HCT116 (cell line): ENCODE results near the gene CCL27. TPM values are rescaled to one million over a fixed set of nuclear protein-coding genes. Genes with fewer than 3 reads are reported as not detected.

Experiments used
- ATAC-seq: fragments of 200-7000 bp; cut with Tn5 transposase; 2 replicates; pipeline ENCODE4 v1.9.1; 2020; ENCODE audit warnings: mild to moderate bottlenecking, moderate library complexity
- BruUV-seq: library from RNA; stranded (reverse); fragments of 400-500 nt; replicated peaks from 2 replicates; lab custom pipeline; 2021; lab: Mats Ljungman, UMichigan
- CTCF ChIA-PET: fragments of 300-600 bp; sonication (Branson Sonifier 250); formaldehyde crosslinking; loops from one replicate; lab custom pipeline; 2021; ENCODE audit warnings: antibody characterized with exemption; lab: Charles Lee
- POLR2A ChIA-PET: fragments of 300-600, 350-600 bp; sonication (Branson Sonifier 250); formaldehyde crosslinking; loops from one replicate; lab custom pipeline; 2021; ENCODE audit warnings: antibody characterized with exemption; lab: Charles Lee
- RAD21 ChIA-PET, 2 experiments: fragments of 300-600 bp; sonication (Branson Sonifier 250); formaldehyde crosslinking; loops; one replicate each; lab custom pipeline; 2023; ENCODE audit warnings: low total read pairs in 2 of 2; ENCODE audit not compliant: uncharacterized antibody in 2 of 2, unreplicated experiment in 2 of 2, low non-redundant PET in 1 of 2; lab: Charles Lee
- DNase-seq: peaks from one replicate; pipeline ENCODE4 v3.0.0-alpha.2; 2010; ENCODE audit warnings: low read depth, low spot score
- H2AFZ ChIP-seq: fragments of 200-600 bp; shearing (Covaris generic), sonication (generic); 2 replicates; pipeline ENCODE4 v1.6.1; 2017; ENCODE audit warnings: low read depth, mixed run types, mixed read lengths, antibody characterized with exemption, low read length; ENCODE audit not compliant: poor library complexity, severe bottlenecking
- H3K27ac ChIP-seq: 2 replicates; pipeline ENCODE4 v1.5.1; 2012; ENCODE audit warnings: low read depth, low read length
- H3K27me3 ChIP-seq: fragments of 200-600 bp; sonication (generic); 2 replicates; pipeline ENCODE4 v1.6.1; 2016; ENCODE audit warnings: mixed run types, low read length, mixed read lengths; ENCODE audit not compliant: insufficient read depth
- H3K36me3 ChIP-seq, 2 experiments: fragments of 200-500 bp in 1 of 2; fragments of 200-600 bp in 1 of 2; sonication (Bioruptor generic) in 1 of 2; sonication (generic) in 1 of 2; 2 replicates each; pipeline versions ENCODE4 v1.5.1 to v1.6.1; 2014 to 2016; ENCODE audit warnings: low read length in 2 of 2, inconsistent platforms in 1 of 2, mixed read lengths in 1 of 2, mixed run types in 1 of 2; ENCODE audit not compliant: insufficient read depth in 2 of 2, control insufficient read depth in 1 of 2
- H3K4me1 ChIP-seq, 2 experiments: fragments of 200-600 bp in 1 of 2; sonication (generic) in 1 of 2; 2 replicates each; pipeline versions ENCODE4 v1.5.1 to v1.6.1; 2012 to 2017; ENCODE audit warnings: low read length in 2 of 2, inconsistent platforms in 1 of 2, mild to moderate bottlenecking in 1 of 2, mixed read lengths in 1 of 2, mixed run types in 1 of 2, moderate library complexity in 1 of 2; ENCODE audit not compliant: insufficient read depth in 2 of 2, control insufficient read depth in 1 of 2
- H3K4me2 ChIP-seq: fragments of 200-600 bp; sonication (generic); 2 replicates; pipeline ENCODE4 v1.6.1; 2017; ENCODE audit warnings: mixed run types, low read length, mixed read lengths
- H3K4me3 ChIP-seq, 2 experiments: fragments of 200-600 bp in 1 of 2; sonication (generic) in 1 of 2; replicated peaks in 1 of 2; 2 replicates each; pipeline ENCODE4 v1.5.1; 2011 to 2016; ENCODE audit warnings: low read length in 2 of 2, control low read depth in 1 of 2, low read depth in 1 of 2, mild to moderate bottlenecking in 1 of 2, mixed read lengths in 1 of 2, mixed run types in 1 of 2
- H3K79me2 ChIP-seq: fragments of 200-600 bp; sonication (generic); 2 replicates; pipeline ENCODE4 v1.6.1; 2017; ENCODE audit warnings: mild to moderate bottlenecking, mixed run types, low read length, moderate library complexity, mixed read lengths; ENCODE audit not compliant: insufficient read depth
- H3K9ac ChIP-seq: fragments of 200-600 bp; sonication (generic); 2 replicates; pipeline ENCODE4 v1.6.1; 2016; ENCODE audit warnings: low read length, mixed read lengths
- H3K9me2 ChIP-seq: fragments of 200-600 bp; sonication (generic), shearing (Covaris generic); 2 replicates; pipeline ENCODE4 v1.6.1; 2017; ENCODE audit warnings: mixed run types, mild to moderate bottlenecking, moderate library complexity; ENCODE audit not compliant: insufficient read depth
- H3K9me3 ChIP-seq, 2 experiments: fragments of 200-500 bp in 1 of 2; fragments of 200-600 bp in 1 of 2; sonication (Bioruptor generic) in 1 of 2; sonication (generic) in 1 of 2; 2 replicates each; pipeline ENCODE4 v1.6.1; 2014 to 2017; ENCODE audit warnings: low read length in 2 of 2, mixed read lengths in 2 of 2, inconsistent platforms in 1 of 2, low read depth in 1 of 2, mild to moderate bottlenecking in 1 of 2, mixed run types in 1 of 2, moderate library complexity in 1 of 2; ENCODE audit not compliant: control insufficient read depth in 1 of 2, insufficient read depth in 1 of 2
- H4K20me1 ChIP-seq: fragments of 200-600 bp; sonication (generic), shearing (Covaris generic); 2 replicates; pipeline ENCODE4 v1.6.1; 2017; ENCODE audit warnings: mixed run types, mild to moderate bottlenecking, moderate library complexity; ENCODE audit not compliant: insufficient read depth
- ATF3 ChIP-seq: IDR thresholded peaks from 2 replicates; pipeline ENCODE4 v1.6.1; 2012
- CBX3 ChIP-seq: IDR thresholded peaks from 2 replicates; pipeline ENCODE4 v1.6.1; 2012; ENCODE audit warnings: low read depth
- CEBPB ChIP-seq: IDR thresholded peaks from 2 replicates; pipeline ENCODE4 v1.6.1; 2012; ENCODE audit warnings: low read depth
- CTCF ChIP-seq, 3 experiments: fragments of 200-600 bp in 1 of 3; sonication (generic) in 1 of 3; IDR thresholded peaks in 2 of 3; conservative IDR thresholded peaks in 1 of 3; 2 replicates each; pipeline ENCODE4 v1.5.1; 2012 to 2017; ENCODE audit warnings: low read depth in 2 of 3, low read length in 2 of 3, antibody characterized with exemption in 1 of 3, borderline replicate concordance in 1 of 3, control low read depth in 1 of 3, mild to moderate bottlenecking in 1 of 3, mixed read lengths in 1 of 3, mixed run types in 1 of 3, moderate library complexity in 1 of 3; ENCODE audit not compliant: insufficient read depth in 1 of 3
- EGR1 ChIP-seq: IDR thresholded peaks from 2 replicates; pipeline ENCODE4 v1.6.1; 2012; ENCODE audit warnings: low read depth
- FOSL1 ChIP-seq: IDR thresholded peaks from 2 replicates; pipeline ENCODE4 v1.6.1; 2012; ENCODE audit warnings: low read depth
- JUND ChIP-seq: IDR thresholded peaks from 2 replicates; pipeline ENCODE4 v1.6.1; 2012
- MAX ChIP-seq: IDR thresholded peaks from 2 replicates; pipeline ENCODE4 v1.6.1; 2012
- POLR2A ChIP-seq: IDR thresholded peaks from 2 replicates; pipeline ENCODE4 v1.7.0; 2011; ENCODE audit warnings: borderline replicate concordance; ENCODE audit not compliant: insufficient read depth, insufficient read length; ENCODE audit errors: extremely low read depth
- POLR2AphosphoS5 ChIP-seq: IDR thresholded peaks from 2 replicates; pipeline ENCODE4 v1.6.1; 2011; ENCODE audit warnings: mild to moderate bottlenecking, low read depth, low read length, moderate library complexity
- RAD21 ChIP-seq: IDR thresholded peaks from 2 replicates; pipeline ENCODE4 v1.6.1; 2012; ENCODE audit warnings: low read depth, mild to moderate bottlenecking
- REST ChIP-seq: IDR thresholded peaks from 2 replicates; pipeline ENCODE4 v1.6.1; 2012; ENCODE audit warnings: low read depth
- SIN3A ChIP-seq: IDR thresholded peaks from 2 replicates; pipeline ENCODE4 v1.6.1; 2012; ENCODE audit warnings: low read depth
- SP1 ChIP-seq: IDR thresholded peaks from 2 replicates; pipeline ENCODE4 v1.6.1; 2012; ENCODE audit warnings: low read depth
- SRF ChIP-seq: IDR thresholded peaks from 2 replicates; pipeline ENCODE4 v1.6.1; 2012; ENCODE audit warnings: low read depth
- TCF7L2 ChIP-seq: IDR thresholded peaks from 2 replicates; pipeline ENCODE4 v1.7.0; 2011; ENCODE audit warnings: borderline replicate concordance, inconsistent platforms; ENCODE audit not compliant: insufficient read depth, insufficient read length; ENCODE audit errors: extremely low read depth
- YY1 ChIP-seq: IDR thresholded peaks from 2 replicates; pipeline ENCODE4 v1.6.1; 2011; ENCODE audit warnings: low read length, low read depth, moderate library complexity, mild to moderate bottlenecking; ENCODE audit not compliant: insufficient replicate concordance; ENCODE audit errors: extremely low read depth
- ZBTB33 ChIP-seq: IDR thresholded peaks from 2 replicates; pipeline ENCODE4 v1.6.1; 2011; ENCODE audit warnings: mild to moderate bottlenecking, low read length, moderate library complexity; ENCODE audit not compliant: insufficient replicate concordance; ENCODE audit errors: extremely low read depth
- ZFX ChIP-seq: fragments of 450-650 bp; IDR thresholded peaks from 2 replicates; pipeline ENCODE4 v1.6.1; 2017
- ZNF274 ChIP-seq: fragments of 200-500 bp; sonication (Bioruptor generic); IDR thresholded peaks from 2 replicates; pipeline ENCODE4 v1.6.1; 2014; ENCODE audit warnings: mild to moderate bottlenecking, low read depth, low read length, inconsistent platforms
- intact Hi-C: fragments of 100-400 bp; cut with micrococcal nuclease; formaldehyde crosslinking; loops from 2 replicates; pipeline ENCODE4 v1.10.0; 2022
- total RNA-seq: library from RNA; stranded (reverse); gene quantifications from one replicate; pipeline ENCODE4 v1.2.1, GENCODE V29; 2021; ENCODE audit not compliant: unreplicated experiment

Gene CCL27
- total RNA-seq, 1 experiment from 2014 or later = 1.0 TPM

GRCh38 chr9:34612788-34613390, 49.6 kb downstream of the CCL27 start:
- CTCF ChIA-PET = interaction anchor here (0.9 to 1.4 kb wide), 6 partner anchors 9 to 209 kb away, joined by 3 to 21 read pairs (median 4); no protein-coding TSS in a partner anchor
- Histone ChIP-seq H3K9ac (peak overlapping the region; percentile 90), H2AFZ (peak overlapping the region; percentile 92), H4K20me1 (no peaks in the 10 kb centered on the region), H3K9me2 (no peaks in the 10 kb centered on the region), H3K27ac (peak overlapping the region; percentile 82), H3K4me3 (peak overlapping the region; percentile 87 to 95), H3K79me2 (peaks cover 15% of the 10 kb centered on the region), H3K4me2 (peak overlapping the region; percentile 91), H3K4me1 (peaks cover 5 to 23% of the 10 kb centered on the region in 2 experiments), H3K9me3 (no peaks in the 10 kb centered on the region)
- RAD21 ChIA-PET = no interaction called here
- intact Hi-C loops = loop anchor here (1.0 to 2.0 kb wide), 2 partner anchors 21 to 52 kb away; no protein-coding TSS in a partner anchor
- no TSS peak for BruUV-seq
- no peak for TF ChIP-seq TCF7L2
- TF ChIP-seq ZNF274 = no peak
- TF ChIP-seq EGR1 = no peak
- 0 out of 2 replicates have a peak, but pooled peaks have one; percentile 9 for TF ChIP-seq MAX
- no peak for TF ChIP-seq POLR2A
- no peak for TF ChIP-seq SP1
- no peak for TF ChIP-seq FOSL1
- TF ChIP-seq ZBTB33 = no peak
- peak; percentile 27; the same call in 1 of the 2 replicates for TF ChIP-seq POLR2AphosphoS5
- TF ChIP-seq RAD21 = peak; percentile 69
- TF ChIP-seq CBX3 = no peak
- TF ChIP-seq JUND = no peak
- peak; percentile 80 to 92 (median 85) for TF ChIP-seq CTCF (IDR thresholded peaks at IDR 0.05 in 2 of 3, conservative IDR thresholded peaks at IDR 0.05 in 1 of 3; ENCODE audit: borderline replicate concordance in 1 of 3, insufficient read depth in 1 of 3, low read depth in 2 of 3, low read length in 2 of 3)
- no peak for TF ChIP-seq CEBPB
- no peak for TF ChIP-seq REST
- no peak for TF ChIP-seq SRF
- no peak for TF ChIP-seq ATF3
- TF ChIP-seq SIN3A = no peak
- TF ChIP-seq ZFX = no peak
- no peak for TF ChIP-seq YY1
- TF ChIP-seq, all 23 proteins: peak for 4
- Histone ChIP-seq H3K36me3 (peaks cover 0 to 9% of the 10 kb centered on the region in 2 experiments; a peak in 2 of 4 replicates), H3K27me3 (no peaks in the 10 kb centered on the region)
- DNase-seq (peak; percentile 54), ATAC-seq (peak; percentile 73)
- POLR2A ChIA-PET = interaction anchor here (2.1 kb wide), 1 partner anchor 25 kb away, joined by 6 read pairs; the partner anchor contains the start of gene SIGMAR1
